Stimulated activated naive CD8-positive, alpha-beta T cell treated with anti-CD3 and anti-CD28 coated beads, Interleukin-15, Interleukin-2, amounts not matched to agents 100 U/mL and 50 U/mL, for 24 hours (primary cell): ENCODE measurements around the gene CBLB.

Source experiments
- ATAC-seq: fragments of 150-1000 bp; cut with Tn5 transposase; one replicate; pipeline ENCODE4 v1.10.0; 2021
- DNase-seq: peaks from one replicate; pipeline ENCODE4 v3.0.0; 2021

CBLB gene

GRCh38 chr3:105868742-105869530, at the start of gene CBLB:
CBLB (minus strand) TSS chr3:105869012; CDS start chr3:105867577, 1,435 bp downstream.
- peak; percentile 92 for ATAC-seq

GRCh38 chr3:105916767-105917166, 48.0 kb upstream of the CBLB start:
- DNase-seq (no peak), ATAC-seq (no peak)

More at GRCh38 chr3:105868742-105869530, at the start of gene CBLB:
- DNase-seq = peak; percentile 82

GRCh38 chr3:105915524-105915923, 46.7 kb upstream of the CBLB start:
- ATAC-seq (no peak), DNase-seq (no peak)

GRCh38 chr3:105913616-105914015, 44.8 kb upstream of the CBLB start:
- DNase-seq (no peak), ATAC-seq (no peak)

GRCh38 chr3:105912891-105913290, 44.1 kb upstream of the CBLB start:
- ATAC-seq = no peak

GRCh38 chr3:105911496-105911895, 42.7 kb upstream of the CBLB start:
- DNase-seq (no peak), ATAC-seq (no peak)

More at GRCh38 chr3:105912891-105913290, 44.1 kb upstream of the CBLB start:
- no peak for DNase-seq

GRCh38 chr3:105907777-105908176, 39.0 kb upstream of the CBLB start:
- DNase-seq = no peak
- ATAC-seq = no peak

GRCh38 chr3:105906836-105907235, 38.0 kb upstream of the CBLB start:
- DNase-seq (no peak), ATAC-seq (no peak)

- ATAC-seq (no peak), DNase-seq (no peak)
Measured at GRCh38 chr3:105906345-105906744, 37.5 kb upstream of the CBLB start.

- DNase-seq = no peak
- no peak for ATAC-seq
Measured at GRCh38 chr3:105905328-105905727, 36.5 kb upstream of the CBLB start.

- DNase-seq = no peak
- ATAC-seq = no peak
Measured at GRCh38 chr3:105904678-105905284, 36.0 kb upstream of the CBLB start.

- no peak for DNase-seq
- no peak for ATAC-seq
Measured at GRCh38 chr3:105904251-105904650, 35.4 kb upstream of the CBLB start.

- no peak for DNase-seq
- no peak for ATAC-seq
Measured at GRCh38 chr3:105899516-105899915, 30.7 kb upstream of the CBLB start.

- ATAC-seq = peak; percentile 66
- peak; percentile 27 for DNase-seq
Measured at GRCh38 chr3:105891101-105891500, 22.3 kb upstream of the CBLB start.

- ATAC-seq (no peak), DNase-seq (no peak)
Measured at GRCh38 chr3:105888621-105889579, 20.1 kb upstream of the CBLB start.

- no peak for DNase-seq
Measured at GRCh38 chr3:105885256-105885655, 16.4 kb upstream of the CBLB start.

GRCh38 chr3:105883798-105884377, 15.1 kb upstream of the CBLB start:
- ATAC-seq (no peak), DNase-seq (no peak)

More at GRCh38 chr3:105885256-105885655, 16.4 kb upstream of the CBLB start:
- no peak for ATAC-seq

- no peak for DNase-seq
- no peak for ATAC-seq
Measured at GRCh38 chr3:105880681-105881290, 12.0 kb upstream of the CBLB start.

- ATAC-seq = no peak
- no peak for DNase-seq
Measured at GRCh38 chr3:105878061-105878460, 9.2 kb upstream of the CBLB start.

GRCh38 chr3:105877336-105877910, 8.6 kb upstream of the CBLB start:
- DNase-seq (no peak), ATAC-seq (no peak)

- no peak for DNase-seq
Measured at GRCh38 chr3:105876780-105877327, 8.0 kb upstream of the CBLB start.

More at GRCh38 chr3:105876780-105877327, 8.0 kb upstream of the CBLB start:
- peak; percentile 96 for ATAC-seq
